PC-3 (cell line): ENCODE data around the gene C1QTNF9.

ENCODE experiments used
- EZH2phosphoT487 ChIP-seq: fragments of 300-600 bp; sonication (generic); IDR thresholded peaks from 2 replicates; pipeline ENCODE4 v1.6.1; 2018; ENCODE audit warnings: mild to moderate bottlenecking, antibody characterized with exemption, low read length, borderline replicate concordance
- TF ChIP-seq, protein P1 (sequence below): fragments of 300-600 bp; sonication (generic); conservative IDR thresholded peaks from 2 replicates; pipeline ENCODE4 v1.5.1; 2017; ENCODE audit warnings: antibody characterized with exemption, low read depth, mild to moderate bottlenecking, low read length

DNA sequence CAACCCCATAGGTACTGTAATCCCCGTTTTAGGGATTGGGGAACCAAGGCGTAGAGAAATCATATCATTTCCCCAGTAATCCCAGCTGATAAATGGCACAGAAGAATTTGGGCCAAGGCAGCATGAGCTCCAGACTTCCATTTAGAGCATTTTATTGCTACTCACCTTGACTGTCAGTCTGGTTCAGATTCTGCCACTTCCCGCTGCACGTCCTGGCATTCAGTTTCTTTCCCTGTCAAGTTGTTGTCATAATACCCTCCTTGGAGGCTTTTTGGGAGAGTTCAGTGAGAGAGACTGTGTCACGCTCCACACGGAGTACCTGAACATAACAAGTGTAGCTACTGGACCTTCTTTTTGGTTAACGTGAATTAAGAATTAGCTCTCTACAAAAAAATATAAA, 7.5 kb upstream of the C1QTNF9 start:
- TF ChIP-seq, protein P1, sequence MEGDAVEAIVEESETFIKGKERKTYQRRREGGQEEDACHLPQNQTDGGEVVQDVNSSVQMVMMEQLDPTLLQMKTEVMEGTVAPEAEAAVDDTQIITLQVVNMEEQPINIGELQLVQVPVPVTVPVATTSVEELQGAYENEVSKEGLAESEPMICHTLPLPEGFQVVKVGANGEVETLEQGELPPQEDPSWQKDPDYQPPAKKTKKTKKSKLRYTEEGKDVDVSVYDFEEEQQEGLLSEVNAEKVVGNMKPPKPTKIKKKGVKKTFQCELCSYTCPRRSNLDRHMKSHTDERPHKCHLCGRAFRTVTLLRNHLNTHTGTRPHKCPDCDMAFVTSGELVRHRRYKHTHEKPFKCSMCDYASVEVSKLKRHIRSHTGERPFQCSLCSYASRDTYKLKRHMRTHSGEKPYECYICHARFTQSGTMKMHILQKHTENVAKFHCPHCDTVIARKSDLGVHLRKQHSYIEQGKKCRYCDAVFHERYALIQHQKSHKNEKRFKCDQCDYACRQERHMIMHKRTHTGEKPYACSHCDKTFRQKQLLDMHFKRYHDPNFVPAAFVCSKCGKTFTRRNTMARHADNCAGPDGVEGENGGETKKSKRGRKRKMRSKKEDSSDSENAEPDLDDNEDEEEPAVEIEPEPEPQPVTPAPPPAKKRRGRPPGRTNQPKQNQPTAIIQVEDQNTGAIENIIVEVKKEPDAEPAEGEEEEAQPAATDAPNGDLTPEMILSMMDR = no peak
- no peak for TF ChIP-seq EZH2phosphoT487
